ENCODE data around the gene CRTC1.

CRTC1 gene

DNA sequence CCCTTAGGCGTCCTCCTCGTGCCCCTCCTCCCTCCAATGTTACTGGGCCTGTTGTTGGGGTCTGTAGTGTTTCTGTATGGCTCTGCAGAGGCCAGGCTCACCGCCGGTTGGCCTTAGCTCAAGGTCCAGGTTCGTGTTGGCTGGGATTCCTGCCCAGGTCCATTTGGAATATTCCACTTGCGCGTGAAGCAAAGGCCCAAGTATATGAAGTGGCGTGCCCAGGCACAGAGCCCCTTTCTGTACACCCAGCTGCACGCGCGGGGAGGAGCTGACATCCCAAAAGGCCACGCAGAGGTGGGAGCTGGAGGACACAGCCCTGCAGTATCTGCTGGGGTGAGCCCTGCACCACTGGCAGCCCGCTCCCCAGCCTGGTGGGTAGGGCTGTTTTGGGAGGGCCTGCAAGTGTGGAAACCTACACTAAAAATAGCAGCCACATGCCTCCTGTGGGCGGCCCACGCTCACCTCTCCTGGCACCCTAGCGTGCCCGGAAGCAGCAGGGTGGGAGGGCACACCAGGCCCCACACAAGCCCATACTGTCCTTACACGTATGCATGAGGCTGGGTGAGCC is 30.2 kb downstream of the CRTC1 start:
- Histone ChIP-seq H2AFZ (ENCODE audit: low read depth, low read length, severe bottlenecking) (no peak overlapping the region), H3K4me2 (ENCODE audit: low read depth, low read length, poor library complexity, severe bottlenecking) (no peak overlapping the region), H3F3A (ENCODE audit: insufficient read depth) (no peaks in the 10 kb centered on the region), H3K27ac (ENCODE audit: low read depth, low read length) (no peak overlapping the region), H3K4me3 (ENCODE audit: insufficient read depth, low read length, poor library complexity, severe bottlenecking) (no peak overlapping the region), H3K9me3 (ENCODE audit: insufficient read depth, low read length) (no peaks in the 10 kb centered on the region), H3K9me2 (replicated peaks; ENCODE audit: insufficient read depth, low read length) (no peaks in the 10 kb centered on the region), H3K36me3 (ENCODE audit: low read length) (no peaks in the 10 kb centered on the region), H3K9ac (ENCODE audit: low read length) (no peak overlapping the region), H3K79me2 (ENCODE audit: insufficient read depth, low read length) (no peaks in the 10 kb centered on the region), H4K20me1 (ENCODE audit: low read depth, low read length) (no peaks in the 10 kb centered on the region), H3K27me3 (ENCODE audit: low read length) (no peaks in the 10 kb centered on the region)
- TF ChIP-seq, protein P1, sequence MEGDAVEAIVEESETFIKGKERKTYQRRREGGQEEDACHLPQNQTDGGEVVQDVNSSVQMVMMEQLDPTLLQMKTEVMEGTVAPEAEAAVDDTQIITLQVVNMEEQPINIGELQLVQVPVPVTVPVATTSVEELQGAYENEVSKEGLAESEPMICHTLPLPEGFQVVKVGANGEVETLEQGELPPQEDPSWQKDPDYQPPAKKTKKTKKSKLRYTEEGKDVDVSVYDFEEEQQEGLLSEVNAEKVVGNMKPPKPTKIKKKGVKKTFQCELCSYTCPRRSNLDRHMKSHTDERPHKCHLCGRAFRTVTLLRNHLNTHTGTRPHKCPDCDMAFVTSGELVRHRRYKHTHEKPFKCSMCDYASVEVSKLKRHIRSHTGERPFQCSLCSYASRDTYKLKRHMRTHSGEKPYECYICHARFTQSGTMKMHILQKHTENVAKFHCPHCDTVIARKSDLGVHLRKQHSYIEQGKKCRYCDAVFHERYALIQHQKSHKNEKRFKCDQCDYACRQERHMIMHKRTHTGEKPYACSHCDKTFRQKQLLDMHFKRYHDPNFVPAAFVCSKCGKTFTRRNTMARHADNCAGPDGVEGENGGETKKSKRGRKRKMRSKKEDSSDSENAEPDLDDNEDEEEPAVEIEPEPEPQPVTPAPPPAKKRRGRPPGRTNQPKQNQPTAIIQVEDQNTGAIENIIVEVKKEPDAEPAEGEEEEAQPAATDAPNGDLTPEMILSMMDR (IDR thresholded peaks at IDR 0.05; ENCODE audit: insufficient read depth, low read length, poor library complexity, severe bottlenecking): no peak
- no peak for TF ChIP-seq EZH2phosphoT487 (conservative IDR thresholded peaks at IDR 0.05; ENCODE audit: low read length)

GRCh38 chr19:18715416-18715815 is 31.9 kb downstream of the CRTC1 start:
- Histone ChIP-seq H3K27me3 (ENCODE audit: low read length) (no peaks in the 10 kb centered on the region), H3F3A (ENCODE audit: insufficient read depth) (no peaks in the 10 kb centered on the region), H3K4me2 (ENCODE audit: low read depth, low read length, poor library complexity, severe bottlenecking) (no peak overlapping the region), H3K36me3 (ENCODE audit: low read length) (no peaks in the 10 kb centered on the region), H3K4me3 (ENCODE audit: insufficient read depth, low read length, poor library complexity, severe bottlenecking) (no peak overlapping the region), H4K20me1 (ENCODE audit: low read depth, low read length) (no peaks in the 10 kb centered on the region), H3K9ac (ENCODE audit: low read length) (no peak overlapping the region), H2AFZ (ENCODE audit: low read depth, low read length, severe bottlenecking) (no peak overlapping the region), H3K9me3 (ENCODE audit: insufficient read depth, low read length) (no peaks in the 10 kb centered on the region), H3K79me2 (ENCODE audit: insufficient read depth, low read length) (no peaks in the 10 kb centered on the region), H3K9me2 (replicated peaks; ENCODE audit: insufficient read depth, low read length) (no peaks in the 10 kb centered on the region), H3K27ac (ENCODE audit: low read depth, low read length) (no peak overlapping the region)
- TF ChIP-seq EZH2phosphoT487 (conservative IDR thresholded peaks at IDR 0.05; ENCODE audit: low read length): no peak
- TF ChIP-seq, protein P1 (IDR thresholded peaks at IDR 0.05; ENCODE audit: insufficient read depth, low read length, poor library complexity, severe bottlenecking): no peak

DNA sequence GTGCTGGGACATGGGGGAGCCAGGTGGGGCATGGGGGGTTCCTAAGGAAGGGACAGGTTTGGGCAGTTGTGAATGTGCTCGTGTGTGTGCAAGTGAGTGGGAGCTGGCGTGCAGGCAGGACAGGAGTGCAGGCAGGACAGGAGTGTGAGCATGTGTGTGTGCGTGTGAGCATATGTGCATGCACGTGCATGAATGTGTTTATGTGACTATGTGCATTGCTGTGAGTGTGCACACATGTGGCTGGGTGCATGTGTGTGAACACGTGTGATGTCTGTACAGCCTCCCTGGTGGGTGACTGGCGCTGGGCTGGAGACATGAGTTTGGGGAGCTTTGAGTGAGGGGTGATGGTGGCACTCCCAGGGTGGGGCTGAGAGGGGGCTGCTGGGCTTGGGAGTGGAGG is 33.4 kb downstream of the CRTC1 start:
- TF ChIP-seq EZH2phosphoT487 (conservative IDR thresholded peaks at IDR 0.05; ENCODE audit: low read length): no peak
- TF ChIP-seq, protein P1 (IDR thresholded peaks at IDR 0.05; ENCODE audit: insufficient read depth, low read length, poor library complexity, severe bottlenecking): no peak
- Histone ChIP-seq H3K27ac (ENCODE audit: low read depth, low read length) (no peak overlapping the region), H3K36me3 (ENCODE audit: low read length) (no peaks in the 10 kb centered on the region), H4K20me1 (ENCODE audit: low read depth, low read length) (no peaks in the 10 kb centered on the region), H3K79me2 (ENCODE audit: insufficient read depth, low read length) (no peaks in the 10 kb centered on the region), H3K9me3 (ENCODE audit: insufficient read depth, low read length) (no peaks in the 10 kb centered on the region), H3K9ac (ENCODE audit: low read length) (no peak overlapping the region), H3F3A (ENCODE audit: insufficient read depth) (no peaks in the 10 kb centered on the region), H3K9me2 (replicated peaks; ENCODE audit: insufficient read depth, low read length) (no peaks in the 10 kb centered on the region), H3K27me3 (ENCODE audit: low read length) (no peaks in the 10 kb centered on the region), H3K4me3 (ENCODE audit: insufficient read depth, low read length, poor library complexity, severe bottlenecking) (no peak overlapping the region), H3K4me2 (ENCODE audit: low read depth, low read length, poor library complexity, severe bottlenecking) (no peak overlapping the region), H2AFZ (ENCODE audit: low read depth, low read length, severe bottlenecking) (no peak overlapping the region)

Data from SU-DHL-6 (cell line).